GM19372 (cell line): ENCODE data around the gene ZNF697.
"Not testable (repeated sequence)": the region's sequence is repeated elsewhere in the genome, so short reads cannot be mapped to it uniquely, and the experiment has no call there.

ENCODE experiments used
- ATAC-seq: cut with Tn5 transposase; IDR thresholded peaks from one replicate; pipeline ENCODE4 v1.9.1; 2021; ENCODE audit warnings: mild to moderate bottlenecking, low read depth, moderate library complexity; ENCODE audit not compliant: unreplicated experiment

ZNF697 gene

GRCh38 chr1:119647734-119648619 is at the start of gene ZNF697:
Gene ZNF697, minus strand, starts transcription at chr1:119648266. Its CDS starts 22,166 bp downstream, at chr1:119626100.
- peak; percentile 73 for ATAC-seq

- ATAC-seq: no peak
Observed at GRCh38 chr1:119697598-119697997, 49.5 kb upstream of the ZNF697 start.

- not testable (repeated sequence) for ATAC-seq
Observed at GRCh38 chr1:119696863-119697262, 48.8 kb upstream of the ZNF697 start.

GRCh38 chr1:119689511-119689910 is 41.4 kb upstream of the ZNF697 start:
- no peak for ATAC-seq

- no peak for ATAC-seq
Observed at GRCh38 chr1:119688810-119689209, 40.7 kb upstream of the ZNF697 start.

- ATAC-seq: no peak
Observed at GRCh38 chr1:119687434-119688079, 39.5 kb upstream of the ZNF697 start.

- no peak for ATAC-seq
Observed at GRCh38 chr1:119686661-119687060, 38.6 kb upstream of the ZNF697 start.

GRCh38 chr1:119683893-119684292 is 35.8 kb upstream of the ZNF697 start:
- ATAC-seq: no peak

- ATAC-seq: no peak
Observed at GRCh38 chr1:119682141-119682540, 34.1 kb upstream of the ZNF697 start.

- ATAC-seq: no peak
Observed at GRCh38 chr1:119681560-119681959, 33.5 kb upstream of the ZNF697 start.

- no peak for ATAC-seq
Observed at GRCh38 chr1:119680723-119681122, 32.7 kb upstream of the ZNF697 start.

GRCh38 chr1:119680193-119680592 is 32.1 kb upstream of the ZNF697 start:
- ATAC-seq: no peak

GRCh38 chr1:119679223-119679622 is 31.2 kb upstream of the ZNF697 start:
- ATAC-seq: no peak

- ATAC-seq: no peak
Observed at GRCh38 chr1:119676571-119677206, 28.6 kb upstream of the ZNF697 start.

- ATAC-seq: peak; percentile 79
Observed at GRCh38 chr1:119675349-119676345, 27.6 kb upstream of the ZNF697 start.

GRCh38 chr1:119674835-119675289 is 26.8 kb upstream of the ZNF697 start:
- peak; percentile 51 for ATAC-seq

GRCh38 chr1:119674111-119674526 is 26.1 kb upstream of the ZNF697 start:
- ATAC-seq: no peak

GRCh38 chr1:119673171-119673940 is 25.3 kb upstream of the ZNF697 start:
- no peak for ATAC-seq

GRCh38 chr1:119670898-119671297 is 22.8 kb upstream of the ZNF697 start:
- no peak for ATAC-seq
